ENCODE measurements around the gene POMT2.

The POMT2 gene

DNA sequence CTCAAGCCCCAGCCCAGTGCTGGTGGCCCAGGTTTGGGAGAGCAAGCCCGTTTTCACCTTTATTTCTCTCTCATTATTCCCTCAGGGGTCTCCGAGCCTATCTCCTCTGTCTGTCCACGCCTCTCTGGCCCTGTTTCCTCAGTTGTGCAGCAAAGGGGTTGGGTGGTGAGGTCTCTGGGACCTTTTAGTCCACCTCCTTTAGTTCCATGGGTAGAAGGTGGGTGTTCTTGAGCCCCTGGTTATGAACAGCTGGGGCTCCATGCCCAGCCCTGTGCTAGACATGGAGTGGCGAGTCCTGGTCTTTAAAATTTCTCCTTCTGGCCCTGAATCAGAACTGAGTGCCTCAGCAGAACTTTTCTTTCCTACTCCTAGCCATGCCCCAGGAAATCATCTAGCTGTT is 48.4 kb downstream of the POMT2 start:
- ChIA-PET POLR2A (no interaction called here), CTCF (interaction anchor here (1.0 kb wide), 1 partner anchor 18 kb away, joined by 4 read pairs; no protein-coding TSS in a partner anchor)
- no peak for DNase-seq (ENCODE audit: low read depth, low spot score)
- H3K4me3 ChIP-seq (ENCODE audit: low read depth, low read length) = no peak overlapping the region
- TF ChIP-seq, protein P1, sequence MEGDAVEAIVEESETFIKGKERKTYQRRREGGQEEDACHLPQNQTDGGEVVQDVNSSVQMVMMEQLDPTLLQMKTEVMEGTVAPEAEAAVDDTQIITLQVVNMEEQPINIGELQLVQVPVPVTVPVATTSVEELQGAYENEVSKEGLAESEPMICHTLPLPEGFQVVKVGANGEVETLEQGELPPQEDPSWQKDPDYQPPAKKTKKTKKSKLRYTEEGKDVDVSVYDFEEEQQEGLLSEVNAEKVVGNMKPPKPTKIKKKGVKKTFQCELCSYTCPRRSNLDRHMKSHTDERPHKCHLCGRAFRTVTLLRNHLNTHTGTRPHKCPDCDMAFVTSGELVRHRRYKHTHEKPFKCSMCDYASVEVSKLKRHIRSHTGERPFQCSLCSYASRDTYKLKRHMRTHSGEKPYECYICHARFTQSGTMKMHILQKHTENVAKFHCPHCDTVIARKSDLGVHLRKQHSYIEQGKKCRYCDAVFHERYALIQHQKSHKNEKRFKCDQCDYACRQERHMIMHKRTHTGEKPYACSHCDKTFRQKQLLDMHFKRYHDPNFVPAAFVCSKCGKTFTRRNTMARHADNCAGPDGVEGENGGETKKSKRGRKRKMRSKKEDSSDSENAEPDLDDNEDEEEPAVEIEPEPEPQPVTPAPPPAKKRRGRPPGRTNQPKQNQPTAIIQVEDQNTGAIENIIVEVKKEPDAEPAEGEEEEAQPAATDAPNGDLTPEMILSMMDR (IDR thresholded peaks at IDR 0.05; ENCODE audit: insufficient read depth, low read length, missing control alignments) = no peak

DNA sequence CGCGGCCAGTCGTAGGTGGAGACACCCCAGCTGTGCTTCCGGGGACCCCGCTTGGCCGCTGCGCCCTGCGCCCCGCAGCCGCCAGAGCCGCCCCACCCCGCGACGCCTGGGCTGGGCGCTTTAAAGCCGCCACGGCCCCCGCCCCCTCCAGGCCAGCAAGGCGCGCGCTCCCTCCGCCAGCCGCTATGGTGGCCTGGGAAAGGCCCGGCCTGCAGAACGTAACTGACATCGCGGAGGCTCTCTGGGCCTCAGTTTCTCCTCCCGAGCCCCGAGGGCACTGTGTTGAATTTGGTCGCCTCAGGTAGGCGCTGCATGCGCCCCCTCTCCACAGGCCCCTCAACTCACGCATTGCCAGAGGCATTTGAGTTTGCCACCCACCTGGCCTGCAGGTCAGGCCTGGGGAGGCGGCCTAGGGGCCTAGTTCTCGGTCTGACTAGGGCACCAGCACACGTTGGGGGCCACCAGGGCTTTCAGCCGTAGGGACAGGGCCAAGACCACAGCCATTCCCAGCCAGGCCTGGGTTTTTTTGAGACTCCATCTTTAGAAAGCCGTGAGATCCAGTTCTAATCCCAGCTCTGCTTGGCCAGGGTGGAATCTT is 49.5 kb downstream of the POMT2 start, which contains the start of gene NGB:
Gene NGB (minus strand): TSS at position 94 of the 598 bp plus-strand sequence. CDS start 269 bp downstream, outside the sequence.
- H3K4me3 ChIP-seq (ENCODE audit: low read depth, low read length) = no peak within 1 kb of the TSS
- ChIA-PET CTCF (no interaction called here), POLR2A (no interaction called here)
- TF ChIP-seq, protein P1 (IDR thresholded peaks at IDR 0.05; ENCODE audit: insufficient read depth, low read length, missing control alignments) = no peak
- DNase-seq (ENCODE audit: low read depth, low spot score) = no peak

DNA sequence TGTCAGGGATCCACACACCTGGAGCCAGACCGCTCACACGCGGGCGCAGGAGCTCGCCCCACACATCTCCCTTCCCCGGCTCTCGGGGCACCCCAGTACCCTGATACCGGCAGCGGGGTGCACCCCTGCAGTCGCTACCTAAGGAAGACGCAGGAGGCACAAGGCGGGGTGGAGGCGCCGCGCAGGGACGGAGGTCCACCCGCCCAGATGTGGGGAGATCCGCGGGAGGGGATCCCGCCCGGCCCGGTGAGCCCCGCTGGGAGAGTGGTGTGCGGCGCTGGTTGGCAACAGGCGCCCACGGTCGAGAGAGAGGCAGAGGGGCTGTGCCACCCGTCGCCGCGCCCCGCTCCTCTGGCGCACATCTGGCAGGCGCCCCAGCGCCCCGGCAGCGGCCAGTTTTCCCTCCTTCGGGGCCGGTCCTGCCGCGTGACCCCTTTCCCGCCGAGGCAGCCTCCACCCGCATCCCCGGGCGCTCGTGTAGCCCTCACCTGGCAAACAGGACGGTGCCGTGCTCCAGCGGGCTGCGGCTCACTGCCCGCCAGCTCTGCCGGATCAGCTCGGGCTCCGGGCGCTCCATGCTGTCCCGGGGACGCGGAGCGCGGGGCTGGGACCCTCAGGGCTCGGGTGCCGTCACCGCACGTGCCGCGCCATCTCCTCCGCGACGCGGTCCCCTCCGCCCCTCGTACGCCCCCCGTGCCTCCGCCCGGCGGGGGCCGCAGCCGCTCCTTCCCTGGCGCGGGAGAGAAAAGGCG is 50.1 kb downstream of the POMT2 start:
- DNase-seq (ENCODE audit: low read depth, low spot score) = no peak
- POLR2A ChIA-PET = no interaction called here
- CTCF ChIA-PET = no interaction called here
- TF ChIP-seq, protein P1 (IDR thresholded peaks at IDR 0.05; ENCODE audit: insufficient read depth, low read length, missing control alignments) = no peak
- no peak overlapping the region for H3K4me3 ChIP-seq (ENCODE audit: low read depth, low read length)

DNA sequence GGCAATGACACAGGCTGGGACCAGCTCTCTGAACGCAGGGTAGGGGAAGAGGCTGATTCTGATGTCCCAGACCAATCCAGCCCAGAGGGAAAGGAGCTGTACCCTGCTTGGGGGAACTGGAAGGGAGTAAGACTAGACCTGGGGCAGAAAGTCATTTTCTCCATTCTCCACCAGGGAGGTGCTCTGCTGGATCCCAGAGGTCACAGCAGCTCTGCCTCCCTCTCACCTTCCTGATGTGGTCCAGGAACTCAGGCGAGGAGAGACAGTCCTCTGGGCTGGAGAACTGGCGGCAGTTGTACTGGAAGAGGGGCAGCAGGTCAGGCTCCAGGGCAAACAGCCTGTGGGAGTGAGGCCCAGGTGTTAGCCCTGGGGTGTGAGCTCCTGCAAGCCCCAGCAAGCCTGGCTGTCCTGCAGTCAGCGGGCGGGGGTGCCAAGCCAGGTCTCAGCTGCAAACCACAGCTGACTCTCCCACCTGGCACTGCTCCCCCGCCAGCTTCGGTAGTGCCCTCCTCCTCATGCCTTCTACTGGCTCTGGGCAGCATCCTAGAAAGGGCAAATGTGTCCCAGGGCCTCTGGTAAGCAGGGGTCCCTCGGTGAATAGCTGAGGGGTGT is 51.6 kb downstream of the POMT2 start:
- POLR2A ChIA-PET = no interaction called here
- TF ChIP-seq, protein P1 (IDR thresholded peaks at IDR 0.05; ENCODE audit: insufficient read depth, low read length, missing control alignments) = no peak
- DNase-seq (ENCODE audit: low read depth, low spot score) = no peak

GRCh38 chr14:77267937-77268699 is 52.6 kb downstream of the POMT2 start:
- CTCF ChIA-PET = interaction anchor here (0.5 to 1.1 kb wide), 2 partner anchors 48 to 512 kb away, joined by 3 read pairs; no protein-coding TSS in a partner anchor

More for the DNA sequence above, 51.6 kb downstream of the POMT2 start:
- CTCF ChIA-PET = interaction anchor here (1.1 kb wide), 1 partner anchor 47 kb away, joined by 3 read pairs; no protein-coding TSS in a partner anchor
- no peak overlapping the region for H3K4me3 ChIP-seq (ENCODE audit: low read depth, low read length)

More at GRCh38 chr14:77267937-77268699, 52.6 kb downstream of the POMT2 start:
- TF ChIP-seq, protein P1 (IDR thresholded peaks at IDR 0.05; ENCODE audit: insufficient read depth, low read length, missing control alignments) = no peak
- no peak for DNase-seq (ENCODE audit: low read depth, low spot score)
- H3K4me3 ChIP-seq (ENCODE audit: low read depth, low read length) = no peak overlapping the region
- POLR2A ChIA-PET = no interaction called here

Data from AG04449 (cell line).